ENCODE measurements around the gene SFN.

- TF ChIP-seq, protein P1, sequence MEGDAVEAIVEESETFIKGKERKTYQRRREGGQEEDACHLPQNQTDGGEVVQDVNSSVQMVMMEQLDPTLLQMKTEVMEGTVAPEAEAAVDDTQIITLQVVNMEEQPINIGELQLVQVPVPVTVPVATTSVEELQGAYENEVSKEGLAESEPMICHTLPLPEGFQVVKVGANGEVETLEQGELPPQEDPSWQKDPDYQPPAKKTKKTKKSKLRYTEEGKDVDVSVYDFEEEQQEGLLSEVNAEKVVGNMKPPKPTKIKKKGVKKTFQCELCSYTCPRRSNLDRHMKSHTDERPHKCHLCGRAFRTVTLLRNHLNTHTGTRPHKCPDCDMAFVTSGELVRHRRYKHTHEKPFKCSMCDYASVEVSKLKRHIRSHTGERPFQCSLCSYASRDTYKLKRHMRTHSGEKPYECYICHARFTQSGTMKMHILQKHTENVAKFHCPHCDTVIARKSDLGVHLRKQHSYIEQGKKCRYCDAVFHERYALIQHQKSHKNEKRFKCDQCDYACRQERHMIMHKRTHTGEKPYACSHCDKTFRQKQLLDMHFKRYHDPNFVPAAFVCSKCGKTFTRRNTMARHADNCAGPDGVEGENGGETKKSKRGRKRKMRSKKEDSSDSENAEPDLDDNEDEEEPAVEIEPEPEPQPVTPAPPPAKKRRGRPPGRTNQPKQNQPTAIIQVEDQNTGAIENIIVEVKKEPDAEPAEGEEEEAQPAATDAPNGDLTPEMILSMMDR (IDR thresholded peaks at IDR 0.05), result no peak
- TF ChIP-seq POLR2A (IDR thresholded peaks at IDR 0.05) (no peak), POLR2AphosphoS5 (IDR thresholded peaks at IDR 0.05) (no peak)
Observed at GRCh38 chr1:26900815-26901511, 38.0 kb downstream of the SFN start.

All from sigmoid colon (tissue), 4 donors.